Heart left ventricle (tissue), 13 donors: Measurements from ENCODE around the gene ATP6V1A.

ENCODE experiments used
- CTCF ChIP-seq, 12 donors: fragments of 200-600 bp; sonication (generic) in 4 of 12; IDR thresholded peaks; one replicate each; pipeline versions ENCODE4 v1.5.0 to v1.8.0; 2018 to 2022; ENCODE audit warnings: antibody characterized with exemption in 12 of 12, mild to moderate bottlenecking in 5 of 12
- POLR2A ChIP-seq, 2 donors: fragments of 450-650 bp; IDR thresholded peaks; one replicate each; pipeline ENCODE4 v1.6.1; 2017; ENCODE audit warnings: antibody characterized with exemption in 2 of 2, mild to moderate bottlenecking in 2 of 2, moderate library complexity in 2 of 2
- donor health status: ischemic (EF 13 %, LVEDD 7.1; RV severe dilation, severe dysfunction).
- donor health status: DM: no; HTN: yes; CAD: no.
- donor health status: DM: no; HTN: no; CAD: no.
- donor health status: ischemic (EF 25% LVEDD 6.9; RV normal size, moderate dysfunction).
- donor health status: ischemic (EF 25% LVEDD 5.7; RV mildly dilated, moderate dysfunction).
- donor health status: ischemic (EF 35%, LVEDD 5.7; RV mildly dilated, moderate dysfunction).
- donor health status: nonischemic (EF 11% LVEDD 7.7; RV severe dilation, severe dysfunction).
- donor health status: DM: yes; HTN: yes; CAD: no.
- donor health status: PGD.
- donor health status: ischemic (EF 29% LVEDD 5.4; RV normal size, mild dysfunction).
- donor health status: nonischemic (EF 23%, LVEDD 6.1; RV moderate dilation, normal function).

GRCh38 chr3:113707835-113708234 lies 39.0 kb upstream of the ATP6V1A start:
- TF ChIP-seq CTCF (IDR thresholded peaks at IDR 0.05) (no peak), POLR2A (IDR thresholded peaks at IDR 0.05) (no peak)
